ENCODE results near the gene KHDRBS1. TPM values are rescaled to one million over a fixed set of nuclear protein-coding genes. Genes with fewer than 3 reads are reported as not detected.
A peak's percentile ranks its signal among the peaks of the same experiment; 100 is the strongest.

KHDRBS1 gene
- total RNA-seq, 1 experiment from 2014 or later, result 161 TPM

GRCh38 chr1:32055416-32055815 is 41.7 kb downstream of the KHDRBS1 start:
- ChIA-PET POLR2A (ENCODE audit: unreplicated experiment) (interaction anchor here (0.6 kb wide), 1 partner anchor 23 kb away, joined by 6 read pairs; no protein-coding TSS in a partner anchor), CTCF (no interaction called here)
- Histone ChIP-seq H3K4me1 (replicated peaks; ENCODE audit: insufficient read depth) (no peaks in the 10 kb centered on the region), H3K36me3 (ENCODE audit: low read depth) (peaks cover 45% of the 10 kb centered on the region), H3K79me2 (ENCODE audit: low read depth) (no peaks in the 10 kb centered on the region), H4K20me1 (ENCODE audit: insufficient read depth) (no peaks in the 10 kb centered on the region; the same call in 1 of the 2 replicates), H3F3A (ENCODE audit: insufficient read depth, low read depth) (peaks cover 11% of the 10 kb centered on the region; the same call in 1 of the 2 replicates), H3K4me2 (no peak overlapping the region), H3K4me3 (no peak overlapping the region), H3K27me3 (ENCODE audit: insufficient read depth, low read depth) (no peaks in the 10 kb centered on the region), H2AFZ (no peak overlapping the region), H3K9me3 (ENCODE audit: insufficient read depth, low read depth) (no peaks in the 10 kb centered on the region), H3K9me2 (ENCODE audit: insufficient read depth) (no peaks in the 10 kb centered on the region), H3K27ac (no peak overlapping the region)
- no peak for DNase-seq
- BruUV-seq (replicated peaks), result no TSS peak
- TF ChIP-seq EZH2 (IDR thresholded peaks at IDR 0.05; ENCODE audit: low read depth) (no peak), CTCF (conservative IDR thresholded peaks at IDR 0.05) (no peak)
- intact Hi-C loops (cut with micrococcal nuclease; ENCODE audit: unreplicated experiment), result no loop called here

GRCh38 chr1:32056598-32056997 is 42.9 kb downstream of the KHDRBS1 start:
- ChIA-PET POLR2A (ENCODE audit: unreplicated experiment) (no interaction called here), CTCF (interaction anchor here (0.6 kb wide), 1 partner anchor 861 kb away, joined by 3 read pairs; no protein-coding TSS in a partner anchor)
- H3K4me3 ChIP-seq, result no peak overlapping the region
- intact Hi-C loops (cut with micrococcal nuclease; ENCODE audit: unreplicated experiment), result no loop called here
- no peaks in the 10 kb centered on the region for H3K9me2 ChIP-seq (ENCODE audit: insufficient read depth)
- H3K27me3 ChIP-seq (ENCODE audit: insufficient read depth, low read depth), result no peaks in the 10 kb centered on the region
- no peak overlapping the region for H3K27ac ChIP-seq
- TF ChIP-seq CTCF (conservative IDR thresholded peaks at IDR 0.05) (no peak), EZH2 (IDR thresholded peaks at IDR 0.05; ENCODE audit: low read depth) (no peak)
- peaks cover 23% of the 10 kb centered on the region for H3F3A ChIP-seq (ENCODE audit: insufficient read depth, low read depth)
- no peaks in the 10 kb centered on the region for H4K20me1 ChIP-seq (ENCODE audit: insufficient read depth)
- H2AFZ ChIP-seq, result no peak overlapping the region
- no peaks in the 10 kb centered on the region for H3K79me2 ChIP-seq (ENCODE audit: low read depth)
- no peaks in the 10 kb centered on the region for H3K9me3 ChIP-seq (ENCODE audit: insufficient read depth, low read depth)
- no peaks in the 10 kb centered on the region for H3K4me1 ChIP-seq (replicated peaks; ENCODE audit: insufficient read depth)
- no peak overlapping the region for H3K4me2 ChIP-seq
- no TSS peak for BruUV-seq (replicated peaks)
- peaks cover 47% of the 10 kb centered on the region for H3K36me3 ChIP-seq (ENCODE audit: low read depth)
- DNase-seq, result no peak

- Histone ChIP-seq H3K4me1 (replicated peaks; ENCODE audit: insufficient read depth) (peaks cover 14% of the 10 kb centered on the region), H3K36me3 (ENCODE audit: low read depth) (peaks cover 40% of the 10 kb centered on the region), H3F3A (ENCODE audit: insufficient read depth, low read depth) (peaks cover 55% of the 10 kb centered on the region), H3K9me2 (ENCODE audit: insufficient read depth) (no peaks in the 10 kb centered on the region), H3K27ac (peak overlapping the region; percentile 23; the same call in 1 of the 2 replicates), H3K79me2 (ENCODE audit: low read depth) (no peaks in the 10 kb centered on the region), H3K9me3 (ENCODE audit: insufficient read depth, low read depth) (no peaks in the 10 kb centered on the region), H3K4me3 (no peak overlapping the region), H3K4me2 (no peak overlapping the region), H2AFZ (no peak overlapping the region), H3K27me3 (ENCODE audit: insufficient read depth, low read depth) (no peaks in the 10 kb centered on the region), H4K20me1 (ENCODE audit: insufficient read depth) (peaks cover 21% of the 10 kb centered on the region)
- intact Hi-C loops (cut with micrococcal nuclease; ENCODE audit: unreplicated experiment), result loop anchor here (10.0 kb wide), 2 partner anchors 96 to 396 kb away; no protein-coding TSS in a partner anchor
- no peak for DNase-seq
- ChIA-PET POLR2A (ENCODE audit: unreplicated experiment) (no interaction called here), CTCF (interaction anchor here (0.6 kb wide), 1 partner anchor 314 kb away, joined by 3 read pairs; no protein-coding TSS in a partner anchor)
- TF ChIP-seq CTCF (conservative IDR thresholded peaks at IDR 0.05), result no peak
- TF ChIP-seq EZH2 (IDR thresholded peaks at IDR 0.05; ENCODE audit: low read depth), result no peak
- BruUV-seq (replicated peaks), result no TSS peak
Measured at GRCh38 chr1:32060914-32061313, 47.2 kb downstream of the KHDRBS1 start.

Measured in PC-9 (cell line).